ENCODE measurements around the gene ICA1.

DNA sequence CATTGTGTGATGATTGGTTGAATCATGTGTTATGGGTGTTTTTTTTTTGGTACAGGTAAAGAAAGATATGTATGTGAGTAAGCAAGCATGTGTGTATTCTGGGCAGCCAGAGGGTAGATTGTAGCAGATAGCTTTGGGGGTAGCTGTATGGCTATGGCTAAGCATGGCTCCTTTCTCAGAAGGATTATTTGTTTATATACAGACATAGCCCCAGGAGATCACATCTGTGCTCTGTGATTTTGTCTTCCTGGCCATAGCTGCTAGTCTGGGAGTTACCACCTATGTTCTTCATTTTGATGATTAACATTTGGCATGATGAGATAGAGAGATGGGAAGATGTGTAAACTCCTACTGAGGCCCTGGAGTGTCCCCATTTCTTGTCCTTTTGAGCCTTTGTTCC, 23.2 kb upstream of the ICA1 start:
- TF ChIP-seq, protein P1, sequence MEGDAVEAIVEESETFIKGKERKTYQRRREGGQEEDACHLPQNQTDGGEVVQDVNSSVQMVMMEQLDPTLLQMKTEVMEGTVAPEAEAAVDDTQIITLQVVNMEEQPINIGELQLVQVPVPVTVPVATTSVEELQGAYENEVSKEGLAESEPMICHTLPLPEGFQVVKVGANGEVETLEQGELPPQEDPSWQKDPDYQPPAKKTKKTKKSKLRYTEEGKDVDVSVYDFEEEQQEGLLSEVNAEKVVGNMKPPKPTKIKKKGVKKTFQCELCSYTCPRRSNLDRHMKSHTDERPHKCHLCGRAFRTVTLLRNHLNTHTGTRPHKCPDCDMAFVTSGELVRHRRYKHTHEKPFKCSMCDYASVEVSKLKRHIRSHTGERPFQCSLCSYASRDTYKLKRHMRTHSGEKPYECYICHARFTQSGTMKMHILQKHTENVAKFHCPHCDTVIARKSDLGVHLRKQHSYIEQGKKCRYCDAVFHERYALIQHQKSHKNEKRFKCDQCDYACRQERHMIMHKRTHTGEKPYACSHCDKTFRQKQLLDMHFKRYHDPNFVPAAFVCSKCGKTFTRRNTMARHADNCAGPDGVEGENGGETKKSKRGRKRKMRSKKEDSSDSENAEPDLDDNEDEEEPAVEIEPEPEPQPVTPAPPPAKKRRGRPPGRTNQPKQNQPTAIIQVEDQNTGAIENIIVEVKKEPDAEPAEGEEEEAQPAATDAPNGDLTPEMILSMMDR (conservative IDR thresholded peaks at IDR 0.05; ENCODE audit: low read length), result no peak
- no peak for TF ChIP-seq EZH2phosphoT487 (IDR thresholded peaks at IDR 0.05; ENCODE audit: borderline replicate concordance)
